ENCODE measurements around the gene DOK4.

DOK4 gene

GRCh38 chr16:57527610-57528360 lies 41.5 kb upstream of the DOK4 start:
- no peak for DNase-seq (ENCODE audit: low spot score)
- TF ChIP-seq CTCF (IDR thresholded peaks at IDR 0.05): no peak
- no peak overlapping the region for H3K27ac ChIP-seq
- no peak overlapping the region for H3K4me3 ChIP-seq

DNA sequence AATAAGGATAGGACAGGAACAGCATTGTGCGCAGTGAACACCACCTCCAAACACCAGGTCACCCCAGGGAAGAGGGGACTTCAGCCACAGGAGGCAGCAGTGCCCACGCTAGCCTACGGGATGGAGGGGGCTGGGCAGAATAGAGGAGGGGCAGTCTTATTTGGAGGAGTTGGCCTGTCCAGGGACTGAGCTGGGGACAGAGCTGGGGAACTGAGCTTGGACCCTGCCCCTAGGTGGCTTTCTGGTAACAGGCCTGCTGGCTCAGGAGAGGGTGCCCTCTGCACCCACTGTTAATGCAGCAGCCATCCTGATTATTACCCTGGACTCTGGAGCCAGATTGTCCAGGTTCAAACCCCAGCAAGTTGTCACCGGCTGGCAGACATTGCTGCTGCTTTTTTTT lies 40.7 kb upstream of the DOK4 start:
- H3K4me3 ChIP-seq: no peak overlapping the region
- DNase-seq (ENCODE audit: low spot score): no peak
- no peak for TF ChIP-seq CTCF (IDR thresholded peaks at IDR 0.05)
- H3K27ac ChIP-seq: no peak overlapping the region

DNA sequence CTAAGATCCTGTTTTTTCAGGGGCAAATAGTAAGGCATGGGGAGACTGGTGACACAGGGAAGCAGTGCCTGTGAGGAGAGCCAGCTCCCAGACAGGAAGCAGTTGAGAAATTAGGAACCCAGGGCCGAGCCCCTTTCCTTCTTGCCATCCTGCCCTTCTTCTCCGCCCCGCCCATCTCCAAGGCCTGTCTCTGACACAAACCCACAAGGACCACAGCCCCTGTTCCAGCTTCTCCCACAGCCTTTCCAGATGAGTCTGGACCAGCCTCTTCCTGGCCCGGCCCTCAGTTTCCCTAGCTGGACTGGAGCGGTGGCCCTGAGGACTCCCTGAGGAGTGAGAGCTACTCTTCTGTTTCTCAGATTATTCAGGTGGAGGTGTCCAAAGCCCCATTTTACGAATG lies 40.2 kb upstream of the DOK4 start:
- DNase-seq (ENCODE audit: low spot score): no peak
- TF ChIP-seq CTCF (IDR thresholded peaks at IDR 0.05): no peak
- Histone ChIP-seq H3K27ac (no peak overlapping the region), H3K4me3 (no peak overlapping the region)

GRCh38 chr16:57525761-57526160 lies 39.5 kb upstream of the DOK4 start:
- Histone ChIP-seq H3K4me3 (no peak overlapping the region), H3K27ac (no peak overlapping the region)
- no peak for DNase-seq (ENCODE audit: low spot score)
- TF ChIP-seq CTCF (IDR thresholded peaks at IDR 0.05): no peak

DNA sequence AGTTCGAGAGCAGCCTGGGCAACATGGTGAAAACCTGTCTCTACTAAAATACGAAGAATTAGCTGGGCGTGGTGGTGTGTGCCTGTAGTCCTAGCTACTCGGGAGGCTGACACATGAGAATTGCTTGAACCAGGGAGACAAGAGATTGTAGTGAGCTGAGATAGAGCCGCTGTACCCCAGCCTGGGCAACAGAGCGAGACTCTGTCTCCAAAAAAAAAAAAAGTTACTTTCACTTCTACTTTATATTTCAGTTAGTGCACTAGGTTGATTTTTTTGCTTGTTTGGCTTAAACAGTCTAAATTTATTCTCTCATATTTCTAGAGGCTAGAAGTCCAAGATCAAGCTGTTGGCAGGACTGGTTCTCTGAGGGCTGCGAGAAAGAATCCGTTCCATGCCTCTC lies 36.7 kb upstream of the DOK4 start:
- Histone ChIP-seq H3K27ac (no peak overlapping the region), H3K4me3 (no peak overlapping the region)
- no peak for DNase-seq (ENCODE audit: low spot score)
- TF ChIP-seq CTCF (IDR thresholded peaks at IDR 0.05): no peak

DNA sequence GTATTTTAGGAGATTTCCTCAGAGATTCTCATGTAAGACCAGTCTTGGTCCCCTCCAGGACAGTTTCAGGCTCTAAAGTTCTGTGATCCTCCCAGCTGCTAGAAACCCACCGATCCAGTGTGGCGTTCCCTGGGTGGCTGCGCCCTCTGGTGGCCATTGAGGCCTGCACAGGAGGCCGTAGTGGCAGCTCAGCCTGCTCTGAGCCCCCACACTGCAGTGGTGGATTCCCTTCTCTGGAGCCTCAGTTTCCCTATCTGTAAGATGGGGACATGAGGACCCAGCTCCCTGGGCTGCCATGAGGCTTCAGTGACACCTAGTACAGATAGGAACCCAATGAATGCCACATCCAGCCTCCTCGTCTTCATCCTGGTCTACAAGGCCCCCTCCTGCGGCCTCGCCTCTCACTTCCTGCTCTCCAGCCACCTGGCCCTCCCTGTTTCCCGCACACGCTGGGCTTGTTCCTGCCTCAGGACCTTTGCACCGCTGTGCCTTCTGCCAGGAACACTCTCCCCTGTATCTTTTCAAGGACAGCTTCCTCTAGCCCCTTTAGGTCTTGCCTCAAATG lies 33.6 kb upstream of the DOK4 start:
- H3K27ac ChIP-seq: no peak overlapping the region
- TF ChIP-seq CTCF (IDR thresholded peaks at IDR 0.05): peak; percentile 88
- peak; percentile 82 for DNase-seq (ENCODE audit: low spot score)
- H3K4me3 ChIP-seq: no peak overlapping the region

- no peak for DNase-seq (ENCODE audit: low spot score)
- Histone ChIP-seq H3K27ac (no peak overlapping the region), H3K4me3 (no peak overlapping the region)
- no peak for TF ChIP-seq CTCF (IDR thresholded peaks at IDR 0.05)
Measured at GRCh38 chr16:57518922-57519321, 32.6 kb upstream of the DOK4 start.

Measured in coronary artery (tissue), 2 donors.